ENCODE data around the gene TMEM253. TPM values are rescaled to one million over a fixed set of nuclear protein-coding genes. Genes with fewer than 3 reads are reported as not detected.

TMEM253 gene
- total RNA-seq, 1 donor from 2014 or later: 0.19 TPM

DNA sequence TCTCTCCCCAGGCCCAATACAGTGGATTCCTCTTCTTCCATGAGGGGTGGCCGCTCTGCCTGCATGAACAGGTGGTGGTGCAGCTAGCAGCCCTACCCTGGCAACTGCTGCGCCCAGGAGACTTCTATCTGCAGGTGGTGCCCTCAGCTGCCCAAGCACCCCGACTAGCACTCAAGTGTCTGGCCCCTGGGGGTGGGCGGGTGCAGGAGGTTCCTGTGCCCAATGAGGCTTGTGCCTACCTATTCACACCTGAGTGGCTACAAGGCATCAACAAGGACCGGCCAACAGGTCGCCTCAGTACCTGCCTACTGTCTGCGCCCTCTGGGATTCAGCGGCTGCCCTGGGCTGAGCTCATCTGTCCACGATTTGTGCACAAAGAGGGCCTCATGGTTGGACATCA is 26.9 kb upstream of the TMEM253 start:
- Histone ChIP-seq H3K4me1 (peaks cover 41% of the 10 kb centered on the region), H3K36me3 (peaks cover 61% of the 10 kb centered on the region), H3K27ac (replicated peaks) (no peak overlapping the region), H3K4me3 (no peak overlapping the region), H3K9me3 (replicated peaks) (no peaks in the 10 kb centered on the region), H3K27me3 (ENCODE audit: low read depth) (no peaks in the 10 kb centered on the region)
- intact Hi-C loops (cut with micrococcal nuclease): no loop called here
- no peak for DNase-seq
- TF ChIP-seq, protein P1, sequence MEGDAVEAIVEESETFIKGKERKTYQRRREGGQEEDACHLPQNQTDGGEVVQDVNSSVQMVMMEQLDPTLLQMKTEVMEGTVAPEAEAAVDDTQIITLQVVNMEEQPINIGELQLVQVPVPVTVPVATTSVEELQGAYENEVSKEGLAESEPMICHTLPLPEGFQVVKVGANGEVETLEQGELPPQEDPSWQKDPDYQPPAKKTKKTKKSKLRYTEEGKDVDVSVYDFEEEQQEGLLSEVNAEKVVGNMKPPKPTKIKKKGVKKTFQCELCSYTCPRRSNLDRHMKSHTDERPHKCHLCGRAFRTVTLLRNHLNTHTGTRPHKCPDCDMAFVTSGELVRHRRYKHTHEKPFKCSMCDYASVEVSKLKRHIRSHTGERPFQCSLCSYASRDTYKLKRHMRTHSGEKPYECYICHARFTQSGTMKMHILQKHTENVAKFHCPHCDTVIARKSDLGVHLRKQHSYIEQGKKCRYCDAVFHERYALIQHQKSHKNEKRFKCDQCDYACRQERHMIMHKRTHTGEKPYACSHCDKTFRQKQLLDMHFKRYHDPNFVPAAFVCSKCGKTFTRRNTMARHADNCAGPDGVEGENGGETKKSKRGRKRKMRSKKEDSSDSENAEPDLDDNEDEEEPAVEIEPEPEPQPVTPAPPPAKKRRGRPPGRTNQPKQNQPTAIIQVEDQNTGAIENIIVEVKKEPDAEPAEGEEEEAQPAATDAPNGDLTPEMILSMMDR (IDR thresholded peaks at IDR 0.05; ENCODE audit: borderline replicate concordance): no peak

DNA sequence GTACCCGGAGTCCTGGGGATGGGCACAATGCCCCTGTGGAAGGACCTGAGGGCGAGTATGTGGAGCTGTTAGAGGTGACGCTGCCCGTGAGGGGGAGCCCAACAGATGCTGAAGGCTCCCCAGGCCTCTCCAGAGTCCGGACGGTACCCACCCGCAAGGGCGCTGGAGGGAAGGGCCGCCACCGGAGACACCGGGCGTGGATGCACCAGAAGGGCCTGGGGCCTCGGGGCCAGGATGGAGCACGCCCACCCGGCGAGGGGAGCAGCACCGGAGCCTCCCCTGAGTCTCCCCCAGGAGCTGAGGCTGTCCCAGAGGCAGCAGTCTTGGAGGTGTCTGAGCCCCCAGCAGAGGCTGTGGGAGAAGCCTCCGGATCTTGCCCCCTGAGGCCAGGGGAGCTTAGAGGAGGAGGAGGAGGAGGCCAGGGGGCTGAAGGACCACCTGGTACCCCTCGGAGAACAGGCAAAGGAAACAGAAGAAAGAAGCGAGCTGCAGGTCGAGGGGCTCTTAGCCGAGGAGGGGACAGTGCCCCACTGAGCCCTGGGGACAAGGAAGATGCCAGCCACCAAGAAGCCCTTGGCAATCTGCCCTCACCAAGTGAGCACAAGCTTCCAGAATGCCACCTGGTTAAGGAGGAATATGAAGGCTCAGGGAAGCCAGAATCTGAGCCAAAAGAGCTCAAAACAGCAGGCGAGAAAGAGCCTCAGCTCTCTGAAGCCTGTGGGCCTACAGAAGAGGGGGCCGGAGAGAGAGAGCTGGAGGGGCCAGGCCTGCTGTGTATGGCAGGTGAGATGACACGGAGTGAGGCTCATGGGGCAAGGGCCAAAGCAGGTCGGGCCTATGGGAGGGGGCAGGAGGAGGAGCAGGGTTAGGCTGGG is 26.2 kb upstream of the TMEM253 start:
- Histone ChIP-seq H3K27ac (replicated peaks) (no peak overlapping the region), H3K36me3 (peaks cover 68% of the 10 kb centered on the region), H3K4me1 (peaks cover 34% of the 10 kb centered on the region), H3K4me3 (no peak overlapping the region), H3K27me3 (ENCODE audit: low read depth) (no peaks in the 10 kb centered on the region), H3K9me3 (replicated peaks) (no peaks in the 10 kb centered on the region)
- intact Hi-C loops (cut with micrococcal nuclease): no loop called here
- DNase-seq: no peak
- TF ChIP-seq, protein P1 (IDR thresholded peaks at IDR 0.05; ENCODE audit: borderline replicate concordance): no peak

DNA sequence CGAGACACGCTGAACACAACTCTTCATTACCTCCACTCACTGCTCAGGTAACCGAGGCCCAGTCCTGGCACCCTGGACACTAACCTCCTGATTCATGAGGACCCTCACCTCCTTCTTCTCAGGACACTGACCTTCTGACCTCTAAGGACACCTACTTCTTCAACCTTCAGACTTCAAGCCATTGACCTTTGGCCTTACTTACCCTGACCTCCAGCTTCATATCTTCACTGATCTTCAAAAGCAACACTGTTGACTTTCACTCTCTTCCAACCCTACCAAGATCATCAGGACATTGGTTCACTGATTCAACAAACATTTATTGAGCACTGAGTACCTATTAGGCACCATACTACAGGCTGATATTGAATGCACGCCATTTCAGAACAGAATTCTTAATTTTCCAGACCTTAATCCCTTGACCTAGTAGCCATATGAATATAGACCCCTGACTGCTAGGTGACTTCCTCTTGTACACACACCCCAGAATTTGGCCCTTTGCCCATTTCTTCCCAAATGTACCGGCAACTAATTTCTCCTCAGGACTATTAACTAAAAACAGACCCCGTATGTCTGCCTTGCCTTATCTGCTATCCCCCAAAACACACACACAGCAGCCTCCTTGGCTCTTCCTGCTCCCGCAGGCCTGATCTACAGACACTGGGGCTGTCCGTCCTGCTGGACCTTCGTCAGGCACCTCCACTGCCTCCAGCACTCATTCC is 25.0 kb upstream of the TMEM253 start:
- TF ChIP-seq, protein P1 (IDR thresholded peaks at IDR 0.05; ENCODE audit: borderline replicate concordance): no peak
- intact Hi-C loops (cut with micrococcal nuclease): no loop called here
- Histone ChIP-seq H3K4me3 (no peak overlapping the region), H3K27ac (replicated peaks) (no peak overlapping the region), H3K4me1 (peaks cover 22% of the 10 kb centered on the region), H3K27me3 (ENCODE audit: low read depth) (no peaks in the 10 kb centered on the region), H3K36me3 (peaks cover 81% of the 10 kb centered on the region), H3K9me3 (replicated peaks) (no peaks in the 10 kb centered on the region)
- no peak for DNase-seq

DNA sequence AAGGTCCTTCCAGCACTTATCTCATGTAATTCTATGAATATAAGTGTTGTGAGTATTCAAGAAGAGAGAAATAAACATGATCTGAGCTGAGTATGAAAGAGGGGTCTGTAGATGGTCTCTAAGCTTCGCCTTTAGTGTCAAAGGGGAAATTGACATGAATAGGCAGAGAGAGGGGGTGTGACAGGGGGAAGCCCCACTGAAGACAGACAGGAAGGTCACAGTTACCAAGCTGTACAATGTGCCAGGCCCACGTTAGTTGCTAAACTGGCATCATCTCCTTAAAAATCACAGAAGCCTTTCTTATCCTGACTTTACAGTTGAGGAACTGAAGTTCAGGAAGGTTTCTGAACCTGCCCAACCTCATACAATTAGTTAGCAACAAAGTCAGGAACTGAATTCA is 23.2 kb upstream of the TMEM253 start:
- intact Hi-C loops (cut with micrococcal nuclease): no loop called here

DNA sequence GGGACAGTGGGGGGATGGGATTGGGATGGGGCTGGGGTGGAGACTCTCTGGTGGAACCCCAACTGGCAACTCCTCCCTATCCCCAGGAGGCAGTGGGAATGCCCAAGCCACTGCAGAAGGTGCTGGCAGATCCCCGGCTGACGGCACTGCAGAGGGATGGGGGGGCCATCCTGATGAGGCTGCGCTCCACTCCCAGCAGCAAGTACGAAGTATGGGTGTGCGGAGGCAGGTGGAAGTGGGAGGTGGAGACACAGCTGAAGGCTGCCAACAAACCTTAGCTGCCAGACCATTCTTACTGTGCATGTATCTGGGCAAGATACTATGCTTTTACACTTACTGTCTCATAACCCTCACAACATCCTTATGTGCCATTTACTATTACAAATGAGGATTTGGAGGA is 22.6 kb upstream of the TMEM253 start:
- H3K9me3 ChIP-seq (replicated peaks): no peaks in the 10 kb centered on the region
- no peaks in the 10 kb centered on the region for H3K27me3 ChIP-seq (ENCODE audit: low read depth)
- H3K36me3 ChIP-seq: peaks cover 99% of the 10 kb centered on the region
- H3K27ac ChIP-seq (replicated peaks): no peak overlapping the region
- H3K4me1 ChIP-seq: no peaks in the 10 kb centered on the region
- intact Hi-C loops (cut with micrococcal nuclease): no loop called here
- TF ChIP-seq, protein P1 (IDR thresholded peaks at IDR 0.05; ENCODE audit: borderline replicate concordance): no peak
- DNase-seq: no peak
- no peak overlapping the region for H3K4me3 ChIP-seq

More for the DNA sequence above, 23.2 kb upstream of the TMEM253 start:
- H3K4me3 ChIP-seq: no peak overlapping the region
- TF ChIP-seq, protein P1 (IDR thresholded peaks at IDR 0.05; ENCODE audit: borderline replicate concordance): no peak
- H3K9me3 ChIP-seq (replicated peaks): no peaks in the 10 kb centered on the region
- no peak for DNase-seq
- no peaks in the 10 kb centered on the region for H3K27me3 ChIP-seq (ENCODE audit: low read depth)
- H3K4me1 ChIP-seq: peaks cover 4% of the 10 kb centered on the region
- no peak overlapping the region for H3K27ac ChIP-seq (replicated peaks)
- peaks cover 99% of the 10 kb centered on the region for H3K36me3 ChIP-seq

Measured in left ventricle myocardium inferior (tissue), 1 donor.